Stimulated activated CD8-positive, alpha-beta memory T cell treated with anti-CD3 and anti-CD28 coated beads, Interleukin-15, amount 100 ng/mL, for 48 hours (primary cell): ENCODE measurements around the gene IFITM5.
"Not testable (repeated sequence)": the region's sequence is repeated elsewhere in the genome, so short reads cannot be mapped to it uniquely, and the experiment has no call there.

Experiments used
- DNase-seq, 2 donors: peaks; one replicate each; pipeline ENCODE4 v3.0.0-alpha.2; 2020; ENCODE audit warnings: low read depth in 2 of 2

Gene IFITM5

GRCh38 chr11:312092-312816, 12.9 kb upstream of the IFITM5 start:
- no peak for DNase-seq

DNA sequence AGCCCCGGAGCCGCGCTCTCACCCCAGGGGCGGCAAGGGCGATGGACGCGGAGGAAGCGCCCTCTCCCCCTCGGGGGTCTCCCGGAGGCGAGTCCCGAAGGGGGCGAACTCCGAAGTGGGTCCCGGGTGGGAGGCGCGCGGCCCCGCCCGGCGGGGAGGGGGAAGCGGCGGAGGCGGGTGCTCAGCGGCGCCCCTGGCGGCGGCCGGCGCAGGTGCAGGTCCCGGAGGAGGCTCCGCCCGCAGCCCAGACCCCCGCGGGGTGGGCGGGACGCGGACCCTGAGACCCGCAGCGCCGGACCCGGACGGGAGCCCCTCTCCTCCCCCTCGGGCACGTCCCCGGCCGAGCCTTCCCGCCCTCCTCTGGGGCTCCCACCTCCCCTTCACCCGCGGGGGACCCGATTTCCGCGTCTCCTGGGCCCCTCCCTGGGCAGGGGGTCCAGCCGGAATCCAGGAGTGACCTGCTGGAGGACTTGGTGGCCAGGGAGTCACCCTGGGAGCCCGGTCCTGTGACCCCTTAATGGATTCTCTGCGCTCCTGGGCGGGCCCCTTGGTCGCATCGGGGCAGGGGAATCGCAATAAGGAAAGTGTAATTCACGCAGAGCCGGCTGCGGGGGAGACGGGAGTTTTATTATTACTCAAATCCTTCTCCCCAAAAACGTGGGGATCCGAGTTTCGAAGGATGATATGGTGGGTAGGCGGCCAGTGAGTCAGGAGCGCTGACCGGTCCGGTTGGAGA, 11.9 kb upstream of the IFITM5 start:
- not testable (repeated sequence) for DNase-seq

DNA sequence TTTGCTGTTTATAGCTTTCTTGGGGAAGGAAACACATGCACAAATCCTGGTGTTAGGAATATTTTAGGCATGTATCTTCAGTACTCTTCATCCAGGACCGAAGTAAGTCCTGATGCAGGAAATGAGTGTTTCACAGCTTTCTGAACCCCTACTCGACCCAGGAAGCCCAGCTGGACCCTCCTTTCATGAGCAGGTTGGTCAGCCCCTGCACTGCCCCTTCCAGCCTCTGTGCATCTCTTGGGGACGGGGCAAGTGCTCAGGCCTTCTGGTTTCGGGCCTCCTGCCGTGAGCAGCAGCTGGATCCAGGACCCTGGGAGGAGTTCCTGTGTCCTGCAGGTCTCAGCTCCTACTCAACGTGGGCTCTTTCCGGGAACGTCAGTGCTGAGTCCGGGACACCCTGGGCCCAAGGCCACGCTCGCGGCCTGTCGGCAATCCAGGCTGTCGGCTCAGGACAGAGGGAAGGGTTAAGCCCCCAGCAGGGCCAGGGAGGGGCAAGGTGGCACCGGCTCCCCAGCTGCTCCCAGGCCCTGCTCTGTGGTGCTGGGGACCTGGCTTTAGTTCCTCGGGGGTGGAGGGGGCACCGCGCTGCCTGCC, 10.8 kb upstream of the IFITM5 start:
- DNase-seq: not testable (repeated sequence)

DNA sequence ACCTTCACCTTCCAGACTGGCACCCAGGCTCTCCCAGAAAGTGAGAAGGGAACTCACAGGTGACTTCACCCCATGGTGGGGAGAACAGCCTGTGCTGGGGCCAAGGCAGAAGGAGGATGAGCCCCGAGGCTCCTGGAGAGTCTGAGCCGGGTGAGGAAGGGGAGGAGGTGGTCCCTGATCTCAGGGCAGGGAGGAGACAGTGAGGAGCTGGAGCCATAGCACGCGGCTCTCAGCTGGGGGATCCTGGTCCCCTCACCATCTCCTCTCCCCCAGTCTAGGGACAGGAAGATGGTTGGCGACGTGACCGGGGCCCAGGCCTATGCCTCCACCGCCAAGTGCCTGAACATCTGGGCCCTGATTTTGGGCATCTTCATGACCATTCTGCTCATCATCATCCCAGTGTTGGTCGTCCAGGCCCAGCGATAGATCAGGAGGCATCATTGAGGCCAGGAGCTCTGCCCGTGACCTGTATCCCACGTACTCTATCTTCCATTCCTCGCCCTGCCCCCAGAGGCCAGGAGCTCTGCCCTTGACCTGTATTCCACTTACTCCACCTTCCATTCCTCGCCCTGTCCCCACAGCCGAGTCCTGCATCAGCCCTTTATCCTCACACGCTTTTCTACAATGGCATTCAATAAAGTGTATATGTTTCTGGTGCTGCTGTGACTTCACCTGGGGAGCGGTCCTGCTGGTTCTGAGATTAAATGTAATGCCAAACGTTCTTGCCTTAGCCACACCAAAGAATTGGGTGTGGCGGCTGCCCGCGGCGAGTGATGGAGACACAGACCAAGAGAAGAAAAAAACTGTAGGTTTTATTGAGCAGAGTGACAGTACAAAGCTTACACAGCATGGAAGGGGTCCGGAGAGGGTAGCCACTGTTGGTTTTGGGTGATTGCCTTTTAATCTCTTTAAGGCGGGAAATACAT, 9.7 kb upstream of the IFITM5 start:
- not testable (repeated sequence) for DNase-seq

- DNase-seq: not testable (repeated sequence)
Observed at GRCh38 chr11:307766-308708, 8.7 kb upstream of the IFITM5 start, which contains the start of gene IFITM2. TSS of gene IFITM2 (plus strand) at chr11:307816. CDS start at chr11:308193, 377 bp downstream.

GRCh38 chr11:306645-307371, 7.5 kb upstream of the IFITM5 start:
- DNase-seq: no peak

DNA sequence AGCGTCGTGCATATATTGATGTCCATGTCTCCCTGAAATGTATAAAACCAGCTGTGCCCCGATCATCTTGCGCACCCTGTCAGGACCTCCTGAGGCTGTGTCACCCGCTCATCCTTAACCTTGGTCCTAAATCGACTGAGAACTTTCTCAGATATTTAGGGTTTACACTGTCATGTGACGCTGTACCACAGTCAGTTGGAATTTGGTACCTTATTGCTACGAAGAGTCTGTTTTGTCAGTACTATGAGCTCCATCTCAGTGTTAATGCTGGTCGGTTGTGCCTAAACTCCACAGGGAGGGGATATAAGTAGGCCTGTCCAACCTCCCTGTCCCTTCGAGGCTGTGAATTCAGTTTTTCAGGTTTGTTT, 6.5 kb upstream of the IFITM5 start:
- DNase-seq: no peak

GRCh38 chr11:304915-305843, 5.9 kb upstream of the IFITM5 start:
- DNase-seq: no peak

DNA sequence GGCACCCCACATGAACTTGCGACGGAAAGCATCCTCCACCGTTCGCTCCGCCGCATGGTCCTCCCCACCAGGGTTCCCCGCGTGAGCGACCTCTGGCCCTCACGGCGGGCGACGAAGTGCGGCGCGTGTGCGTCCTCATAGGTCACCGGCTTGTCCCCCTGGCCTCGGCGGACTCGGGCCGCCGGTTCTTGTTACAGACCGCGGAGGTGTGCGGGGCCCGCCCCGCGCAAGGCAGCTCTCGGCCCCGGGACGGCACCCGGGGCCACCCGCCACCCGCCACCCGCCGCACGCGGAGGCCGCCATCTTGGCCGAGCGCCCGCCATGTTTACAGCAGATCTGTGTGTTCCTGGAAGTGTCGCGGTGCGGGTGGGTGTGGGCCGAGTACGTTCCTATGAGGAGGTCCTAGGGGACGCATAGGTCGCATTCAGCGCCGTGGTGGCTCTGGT, 4.8 kb upstream of the IFITM5 start:
- no peak for DNase-seq

DNA sequence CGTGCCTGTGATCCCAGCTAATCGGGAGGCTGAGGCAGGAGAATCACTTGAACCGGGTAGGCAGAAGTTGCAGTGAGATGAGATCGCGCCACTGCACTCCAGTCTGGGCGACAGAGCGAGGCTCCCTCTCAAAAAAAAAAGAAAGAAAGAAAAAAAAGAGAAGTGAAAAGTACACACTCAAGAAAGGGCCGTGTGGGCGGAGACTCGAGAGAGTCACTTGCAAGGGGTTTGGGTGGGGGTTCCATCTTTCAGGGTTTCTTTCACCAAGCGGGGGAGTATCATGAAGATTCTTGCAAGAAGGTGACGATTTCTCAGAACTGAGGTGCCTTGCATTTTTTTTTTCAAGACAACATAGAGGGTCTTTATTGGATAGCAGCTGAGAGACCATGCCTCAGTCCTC, 4.0 kb upstream of the IFITM5 start:
- no peak for DNase-seq

DNA sequence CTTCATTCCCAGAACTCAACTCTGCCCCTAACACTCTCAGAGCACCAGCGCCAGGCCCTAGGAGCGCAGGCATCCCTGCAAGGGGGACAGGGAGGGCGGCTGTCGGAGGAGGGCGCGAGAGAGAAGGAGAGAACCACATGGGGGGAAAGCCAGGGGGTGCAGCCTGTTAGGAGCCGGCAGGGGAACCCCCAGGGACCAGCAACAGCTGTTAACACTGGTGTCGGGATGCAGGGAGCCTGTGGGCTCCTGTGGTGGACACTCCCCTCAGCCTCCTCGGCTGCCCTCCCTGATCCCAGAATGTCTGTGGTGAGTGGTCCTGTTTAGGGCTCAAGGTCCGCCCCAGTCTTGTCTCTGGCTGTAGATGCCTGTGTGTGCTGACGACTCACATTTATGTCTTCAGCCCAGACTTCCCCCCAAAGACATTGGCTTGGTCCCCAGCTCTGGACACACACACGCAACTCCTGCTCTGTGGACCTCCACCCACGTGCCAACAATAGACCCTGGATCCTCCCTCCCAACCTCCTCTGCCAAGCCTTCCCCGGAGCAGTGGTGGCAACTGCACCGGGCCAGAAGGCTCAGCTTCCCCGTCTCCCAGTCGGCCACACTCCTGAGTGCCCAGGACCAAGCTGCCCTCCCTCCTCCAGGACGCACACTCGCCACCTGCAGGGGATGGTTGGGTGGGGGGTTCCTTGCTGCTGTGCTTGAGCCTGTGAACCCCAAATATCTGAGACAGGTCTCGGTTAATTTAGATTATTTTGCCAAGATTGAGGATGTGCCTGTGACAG, 817 bp upstream of the IFITM5 start:
- no peak for DNase-seq

GRCh38 chr11:298406-299065, 790 bp downstream of the IFITM5 start:
- no peak for DNase-seq

DNA sequence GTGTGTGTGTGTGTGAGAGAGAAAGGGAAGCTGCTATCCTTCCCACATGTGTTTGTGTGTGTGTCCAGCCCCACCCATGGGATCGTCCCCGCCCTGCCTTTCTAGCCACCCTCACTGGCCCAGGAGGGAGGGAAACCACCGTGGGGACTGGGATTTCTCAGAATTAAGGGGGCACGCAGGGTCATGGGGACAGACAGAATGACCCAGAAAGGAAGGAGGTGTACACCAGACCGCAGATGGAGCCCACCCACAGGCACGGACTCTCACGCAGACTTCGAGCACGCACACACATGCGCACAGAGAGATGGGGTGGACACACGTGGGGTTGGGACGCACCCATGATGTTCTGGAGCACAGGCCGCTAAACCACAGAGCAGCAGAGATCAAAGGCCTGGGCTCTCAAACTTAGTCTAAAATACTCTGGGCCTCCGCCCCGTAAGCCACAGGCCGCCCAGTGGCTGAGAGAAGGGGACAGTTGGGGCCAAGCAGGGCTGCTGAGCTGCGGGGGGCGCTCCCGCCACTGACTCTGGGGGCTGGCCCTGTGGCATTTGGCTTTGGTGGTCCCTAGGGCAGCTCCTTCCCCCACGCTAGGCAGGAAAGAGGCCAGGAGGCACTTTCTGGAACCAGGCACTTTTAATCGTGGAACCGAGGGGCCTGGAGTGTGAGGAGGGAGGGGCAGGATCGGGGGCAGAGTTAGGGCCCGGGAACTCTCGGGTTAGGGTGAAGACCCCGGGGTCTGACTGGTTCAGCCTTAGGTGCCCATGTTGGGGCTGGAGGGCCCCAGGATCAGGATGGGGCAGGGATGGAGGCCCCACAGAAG, 1.5 kb downstream of the IFITM5 start:
- no peak for DNase-seq

DNA sequence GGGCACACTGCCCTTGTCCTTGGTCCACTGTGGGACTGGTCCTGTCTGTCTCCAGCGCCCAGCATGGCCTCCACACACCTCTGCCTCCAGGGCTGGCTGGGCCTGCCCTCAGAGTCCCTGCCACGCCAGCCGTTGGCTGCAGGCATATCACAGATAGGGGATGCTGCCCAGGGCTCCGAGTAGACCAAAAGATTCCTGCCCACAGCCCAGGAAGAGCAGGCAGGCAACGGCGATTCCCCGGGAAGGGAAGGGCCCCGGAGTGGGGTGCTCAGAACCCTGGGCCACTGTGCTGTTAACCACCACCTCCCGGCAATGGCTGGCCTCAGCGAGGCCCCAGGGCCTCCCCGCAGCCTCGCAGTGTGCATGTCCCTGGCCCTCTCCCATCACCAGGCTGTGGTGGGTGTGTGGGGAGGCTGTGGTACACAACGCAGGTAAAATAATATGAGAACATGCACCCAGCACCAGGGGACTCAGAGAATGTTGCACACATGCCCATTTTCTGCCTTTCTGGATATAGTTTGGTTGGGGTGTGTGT, 2.2 kb downstream of the IFITM5 start:
- no peak for DNase-seq

DNA sequence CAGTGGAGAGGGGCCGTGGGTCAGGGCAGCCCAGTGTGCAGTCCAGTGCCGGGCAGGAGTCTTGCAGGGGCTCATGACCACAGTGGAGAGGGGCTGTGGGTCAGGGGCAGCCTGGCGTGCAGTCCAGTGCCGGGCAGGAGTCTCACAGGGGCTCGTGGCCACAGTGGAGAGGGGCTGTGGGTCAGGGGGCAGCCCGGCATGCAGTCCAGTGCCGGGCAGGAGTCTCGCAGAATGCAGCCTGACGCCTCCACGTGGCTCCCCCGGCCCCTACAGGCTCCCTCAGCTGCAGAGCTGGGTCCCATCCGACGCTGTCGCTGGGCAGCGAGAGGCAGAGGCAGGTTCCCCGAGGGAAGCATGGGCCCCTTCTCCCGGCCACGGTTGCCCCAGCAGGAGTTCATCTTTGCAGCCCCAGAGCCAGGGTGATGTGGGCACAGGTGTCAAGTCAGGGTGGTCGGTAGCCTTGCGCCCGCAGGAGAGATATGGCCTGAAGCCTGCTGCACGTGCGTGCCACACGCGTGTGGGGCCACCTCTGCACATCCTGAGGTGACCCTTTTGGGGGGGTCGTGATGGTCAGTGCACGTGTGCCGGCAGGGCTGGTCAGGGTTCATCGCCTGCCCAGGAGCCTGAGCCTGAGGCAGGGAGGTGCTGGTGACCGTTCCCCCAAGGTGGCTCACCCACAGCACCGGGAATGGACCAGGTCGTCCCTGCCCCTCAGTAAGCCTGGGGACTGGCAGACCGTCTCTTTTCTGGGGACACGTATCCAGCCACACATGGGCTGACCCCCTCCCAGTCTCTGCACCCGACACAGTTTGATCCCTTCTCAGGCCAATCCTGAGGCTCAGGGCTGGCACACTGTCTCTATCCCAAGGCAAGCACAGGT, 2.9 kb downstream of the IFITM5 start:
- no peak for DNase-seq
